HCT116 (cell line): ENCODE data around the gene KIAA0319L. TPM values are rescaled to one million over a fixed set of nuclear protein-coding genes. Genes with fewer than 3 reads are reported as not detected.

ENCODE experiments used
- ATAC-seq: fragments of 200-7000 bp; cut with Tn5 transposase; 2 replicates; pipeline ENCODE4 v1.9.1; 2020; ENCODE audit warnings: mild to moderate bottlenecking, moderate library complexity
- BruUV-seq: library from RNA; stranded (reverse); fragments of 400-500 nt; replicated peaks from 2 replicates; lab custom pipeline; 2021; lab: Mats Ljungman, UMichigan
- CTCF ChIA-PET: fragments of 300-600 bp; sonication (Branson Sonifier 250); formaldehyde crosslinking; loops from one replicate; lab custom pipeline; 2021; ENCODE audit warnings: antibody characterized with exemption; lab: Charles Lee
- POLR2A ChIA-PET: fragments of 300-600, 350-600 bp; sonication (Branson Sonifier 250); formaldehyde crosslinking; loops from one replicate; lab custom pipeline; 2021; ENCODE audit warnings: antibody characterized with exemption; lab: Charles Lee
- RAD21 ChIA-PET, 2 experiments: fragments of 300-600 bp; sonication (Branson Sonifier 250); formaldehyde crosslinking; loops; one replicate each; lab custom pipeline; 2023; ENCODE audit warnings: low total read pairs in 2 of 2; ENCODE audit not compliant: uncharacterized antibody in 2 of 2, unreplicated experiment in 2 of 2, low non-redundant PET in 1 of 2; lab: Charles Lee
- DNase-seq: peaks from one replicate; pipeline ENCODE4 v3.0.0-alpha.2; 2010; ENCODE audit warnings: low read depth, low spot score
- H2AFZ ChIP-seq: fragments of 200-600 bp; shearing (Covaris generic), sonication (generic); 2 replicates; pipeline ENCODE4 v1.6.1; 2017; ENCODE audit warnings: low read depth, mixed run types, mixed read lengths, antibody characterized with exemption, low read length; ENCODE audit not compliant: poor library complexity, severe bottlenecking
- H3K27ac ChIP-seq: 2 replicates; pipeline ENCODE4 v1.5.1; 2012; ENCODE audit warnings: low read depth, low read length
- H3K27me3 ChIP-seq: fragments of 200-600 bp; sonication (generic); 2 replicates; pipeline ENCODE4 v1.6.1; 2016; ENCODE audit warnings: mixed run types, low read length, mixed read lengths; ENCODE audit not compliant: insufficient read depth
- H3K36me3 ChIP-seq, 2 experiments: fragments of 200-500 bp in 1 of 2; fragments of 200-600 bp in 1 of 2; sonication (Bioruptor generic) in 1 of 2; sonication (generic) in 1 of 2; 2 replicates each; pipeline versions ENCODE4 v1.5.1 to v1.6.1; 2014 to 2016; ENCODE audit warnings: low read length in 2 of 2, inconsistent platforms in 1 of 2, mixed read lengths in 1 of 2, mixed run types in 1 of 2; ENCODE audit not compliant: insufficient read depth in 2 of 2, control insufficient read depth in 1 of 2
- H3K4me1 ChIP-seq, 2 experiments: fragments of 200-600 bp in 1 of 2; sonication (generic) in 1 of 2; 2 replicates each; pipeline versions ENCODE4 v1.5.1 to v1.6.1; 2012 to 2017; ENCODE audit warnings: low read length in 2 of 2, inconsistent platforms in 1 of 2, mild to moderate bottlenecking in 1 of 2, mixed read lengths in 1 of 2, mixed run types in 1 of 2, moderate library complexity in 1 of 2; ENCODE audit not compliant: insufficient read depth in 2 of 2, control insufficient read depth in 1 of 2
- H3K4me2 ChIP-seq: fragments of 200-600 bp; sonication (generic); 2 replicates; pipeline ENCODE4 v1.6.1; 2017; ENCODE audit warnings: mixed run types, low read length, mixed read lengths
- H3K4me3 ChIP-seq, 2 experiments: fragments of 200-600 bp in 1 of 2; sonication (generic) in 1 of 2; replicated peaks in 1 of 2; 2 replicates each; pipeline ENCODE4 v1.5.1; 2011 to 2016; ENCODE audit warnings: low read length in 2 of 2, control low read depth in 1 of 2, low read depth in 1 of 2, mild to moderate bottlenecking in 1 of 2, mixed read lengths in 1 of 2, mixed run types in 1 of 2
- H3K79me2 ChIP-seq: fragments of 200-600 bp; sonication (generic); 2 replicates; pipeline ENCODE4 v1.6.1; 2017; ENCODE audit warnings: mild to moderate bottlenecking, mixed run types, low read length, moderate library complexity, mixed read lengths; ENCODE audit not compliant: insufficient read depth
- H3K9ac ChIP-seq: fragments of 200-600 bp; sonication (generic); 2 replicates; pipeline ENCODE4 v1.6.1; 2016; ENCODE audit warnings: low read length, mixed read lengths
- H3K9me2 ChIP-seq: fragments of 200-600 bp; sonication (generic), shearing (Covaris generic); 2 replicates; pipeline ENCODE4 v1.6.1; 2017; ENCODE audit warnings: mixed run types, mild to moderate bottlenecking, moderate library complexity; ENCODE audit not compliant: insufficient read depth
- H3K9me3 ChIP-seq, 2 experiments: fragments of 200-500 bp in 1 of 2; fragments of 200-600 bp in 1 of 2; sonication (Bioruptor generic) in 1 of 2; sonication (generic) in 1 of 2; 2 replicates each; pipeline ENCODE4 v1.6.1; 2014 to 2017; ENCODE audit warnings: low read length in 2 of 2, mixed read lengths in 2 of 2, inconsistent platforms in 1 of 2, low read depth in 1 of 2, mild to moderate bottlenecking in 1 of 2, mixed run types in 1 of 2, moderate library complexity in 1 of 2; ENCODE audit not compliant: control insufficient read depth in 1 of 2, insufficient read depth in 1 of 2
- H4K20me1 ChIP-seq: fragments of 200-600 bp; sonication (generic), shearing (Covaris generic); 2 replicates; pipeline ENCODE4 v1.6.1; 2017; ENCODE audit warnings: mixed run types, mild to moderate bottlenecking, moderate library complexity; ENCODE audit not compliant: insufficient read depth
- CBX3 ChIP-seq: IDR thresholded peaks from 2 replicates; pipeline ENCODE4 v1.6.1; 2012; ENCODE audit warnings: low read depth
- EGR1 ChIP-seq: IDR thresholded peaks from 2 replicates; pipeline ENCODE4 v1.6.1; 2012; ENCODE audit warnings: low read depth
- ELF1 ChIP-seq: IDR thresholded peaks from 2 replicates; pipeline ENCODE4 v1.6.1; 2012; ENCODE audit warnings: low read depth, borderline replicate concordance
- EZH2 ChIP-seq: fragments of 200-600 bp; sonication (generic); IDR thresholded peaks from 2 replicates; pipeline ENCODE4 v1.6.1; 2017; ENCODE audit warnings: antibody characterized with exemption, mixed run types
- FOSL1 ChIP-seq: IDR thresholded peaks from 2 replicates; pipeline ENCODE4 v1.6.1; 2012; ENCODE audit warnings: low read depth
- JUND ChIP-seq: IDR thresholded peaks from 2 replicates; pipeline ENCODE4 v1.6.1; 2012
- POLR2A ChIP-seq: IDR thresholded peaks from 2 replicates; pipeline ENCODE4 v1.7.0; 2011; ENCODE audit warnings: borderline replicate concordance; ENCODE audit not compliant: insufficient read depth, insufficient read length; ENCODE audit errors: extremely low read depth
- POLR2AphosphoS5 ChIP-seq: IDR thresholded peaks from 2 replicates; pipeline ENCODE4 v1.6.1; 2011; ENCODE audit warnings: mild to moderate bottlenecking, low read depth, low read length, moderate library complexity
- RAD21 ChIP-seq: IDR thresholded peaks from 2 replicates; pipeline ENCODE4 v1.6.1; 2012; ENCODE audit warnings: low read depth, mild to moderate bottlenecking
- SIN3A ChIP-seq: IDR thresholded peaks from 2 replicates; pipeline ENCODE4 v1.6.1; 2012; ENCODE audit warnings: low read depth
- SP1 ChIP-seq: IDR thresholded peaks from 2 replicates; pipeline ENCODE4 v1.6.1; 2012; ENCODE audit warnings: low read depth
- intact Hi-C: fragments of 100-400 bp; cut with micrococcal nuclease; formaldehyde crosslinking; loops from 2 replicates; pipeline ENCODE4 v1.10.0; 2022
- total RNA-seq: library from RNA; stranded (reverse); gene quantifications from one replicate; pipeline ENCODE4 v1.2.1, GENCODE V29; 2021; ENCODE audit not compliant: unreplicated experiment
- TF ChIP-seq, protein P1 (sequence below): IDR thresholded peaks from 2 replicates; pipeline ENCODE4 v1.6.1; 2011; ENCODE audit warnings: mild to moderate bottlenecking, low read length, moderate library complexity; ENCODE audit not compliant: insufficient replicate concordance; ENCODE audit errors: extremely low read depth
- TF ChIP-seq, protein P2 (sequence below), 3 experiments: fragments of 200-600 bp in 1 of 3; sonication (generic) in 1 of 3; IDR thresholded peaks in 2 of 3; conservative IDR thresholded peaks in 1 of 3; 2 replicates each; pipeline ENCODE4 v1.5.1; 2012 to 2017; ENCODE audit warnings: low read depth in 2 of 3, low read length in 2 of 3, antibody characterized with exemption in 1 of 3, borderline replicate concordance in 1 of 3, control low read depth in 1 of 3, mild to moderate bottlenecking in 1 of 3, mixed read lengths in 1 of 3, mixed run types in 1 of 3, moderate library complexity in 1 of 3; ENCODE audit not compliant: insufficient read depth in 1 of 3

KIAA0319L gene
- total RNA-seq, 1 experiment from 2014 or later, result 35.6 TPM

DNA sequence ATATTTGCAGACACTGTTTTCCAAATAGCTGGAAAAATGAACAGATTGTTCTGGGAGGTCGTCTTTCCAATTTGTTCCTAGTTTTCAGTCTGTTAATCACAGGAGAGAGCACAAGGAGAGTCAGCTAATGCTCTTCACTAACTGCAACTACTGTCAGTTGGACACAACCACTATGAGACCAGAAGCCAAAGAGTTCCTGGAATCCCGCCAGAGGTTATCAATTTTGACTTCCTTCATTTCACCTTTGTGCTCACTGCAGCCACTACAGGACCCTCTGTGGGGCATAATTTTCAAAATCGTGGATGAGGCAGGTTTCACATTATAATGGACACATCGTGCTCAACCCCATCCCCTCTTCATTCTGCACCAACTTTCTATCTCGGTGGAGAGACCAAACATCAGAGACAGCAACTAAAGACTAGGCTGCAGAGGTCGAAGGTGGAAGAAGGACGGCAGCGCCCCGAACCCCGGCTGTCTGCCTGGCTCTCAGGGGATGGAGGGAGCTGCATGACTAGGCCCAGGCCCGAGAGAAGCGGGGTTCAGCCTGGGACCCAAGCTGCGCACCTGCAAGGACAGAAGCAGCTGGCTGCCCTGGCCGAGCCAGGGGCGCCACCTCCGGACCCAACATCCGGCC lies 602 bp downstream of the KIAA0319L start:
- no peak for DNase-seq

More for the DNA sequence above, 602 bp downstream of the KIAA0319L start:
- intact Hi-C loops, result loop anchor here (2.0 kb wide), 1 partner anchor 364 kb away; the partner anchor contains the start of gene SFPQ
- Histone ChIP-seq H3K27ac (peak overlapping the region; percentile 84), H3K9me3 (no peaks in the 10 kb centered on the region), H3K27me3 (no peaks in the 10 kb centered on the region), H3K4me3 (peak overlapping the region; percentile 78 to 89), H3K36me3 (peaks cover 7 to 9% of the 10 kb centered on the region in 2 experiments), H3K9me2 (no peaks in the 10 kb centered on the region), H3K4me2 (peak overlapping the region; percentile 85), H3K79me2 (peaks cover 37% of the 10 kb centered on the region), H3K9ac (peak overlapping the region; percentile 85), H3K4me1 (peaks cover 8 to 19% of the 10 kb centered on the region in 2 experiments; a peak in 3 of 4 replicates), H2AFZ (no peak overlapping the region), H4K20me1 (no peaks in the 10 kb centered on the region)
- ChIA-PET CTCF (interaction anchor here (1.5 to 1.7 kb wide), 3 partner anchors 106 to 212 kb away, joined by 4 to 6 read pairs (median 4); no protein-coding TSS in a partner anchor), POLR2A (interaction anchor here (0.6 to 1.7 kb wide), 5 partner anchors 8 to 159 kb away, joined by 3 to 6 read pairs (median 3); partner anchors contain the start of gene TFAP2E), RAD21 (interaction anchor here in 1 of 2 experiments (0.6 kb wide), 1 partner anchor 106 kb away, joined by 3 read pairs; no protein-coding TSS in a partner anchor)
- TSS peak; percentile 40 for BruUV-seq
- TF ChIP-seq EGR1, result no peak
- TF ChIP-seq POLR2AphosphoS5, result no peak
- no peak for TF ChIP-seq EZH2
- TF ChIP-seq FOSL1, result no peak
- no peak for TF ChIP-seq JUND
- TF ChIP-seq ELF1, result no peak
- TF ChIP-seq, protein P1, sequence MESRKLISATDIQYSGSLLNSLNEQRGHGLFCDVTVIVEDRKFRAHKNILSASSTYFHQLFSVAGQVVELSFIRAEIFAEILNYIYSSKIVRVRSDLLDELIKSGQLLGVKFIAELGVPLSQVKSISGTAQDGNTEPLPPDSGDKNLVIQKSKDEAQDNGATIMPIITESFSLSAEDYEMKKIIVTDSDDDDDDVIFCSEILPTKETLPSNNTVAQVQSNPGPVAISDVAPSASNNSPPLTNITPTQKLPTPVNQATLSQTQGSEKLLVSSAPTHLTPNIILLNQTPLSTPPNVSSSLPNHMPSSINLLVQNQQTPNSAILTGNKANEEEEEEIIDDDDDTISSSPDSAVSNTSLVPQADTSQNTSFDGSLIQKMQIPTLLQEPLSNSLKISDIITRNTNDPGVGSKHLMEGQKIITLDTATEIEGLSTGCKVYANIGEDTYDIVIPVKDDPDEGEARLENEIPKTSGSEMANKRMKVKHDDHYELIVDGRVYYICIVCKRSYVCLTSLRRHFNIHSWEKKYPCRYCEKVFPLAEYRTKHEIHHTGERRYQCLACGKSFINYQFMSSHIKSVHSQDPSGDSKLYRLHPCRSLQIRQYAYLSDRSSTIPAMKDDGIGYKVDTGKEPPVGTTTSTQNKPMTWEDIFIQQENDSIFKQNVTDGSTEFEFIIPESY, result no peak
- TF ChIP-seq SIN3A, result no peak
- TF ChIP-seq CBX3, result no peak
- no peak for TF ChIP-seq POLR2A
- no peak for TF ChIP-seq RAD21
- TF ChIP-seq, protein P2, sequence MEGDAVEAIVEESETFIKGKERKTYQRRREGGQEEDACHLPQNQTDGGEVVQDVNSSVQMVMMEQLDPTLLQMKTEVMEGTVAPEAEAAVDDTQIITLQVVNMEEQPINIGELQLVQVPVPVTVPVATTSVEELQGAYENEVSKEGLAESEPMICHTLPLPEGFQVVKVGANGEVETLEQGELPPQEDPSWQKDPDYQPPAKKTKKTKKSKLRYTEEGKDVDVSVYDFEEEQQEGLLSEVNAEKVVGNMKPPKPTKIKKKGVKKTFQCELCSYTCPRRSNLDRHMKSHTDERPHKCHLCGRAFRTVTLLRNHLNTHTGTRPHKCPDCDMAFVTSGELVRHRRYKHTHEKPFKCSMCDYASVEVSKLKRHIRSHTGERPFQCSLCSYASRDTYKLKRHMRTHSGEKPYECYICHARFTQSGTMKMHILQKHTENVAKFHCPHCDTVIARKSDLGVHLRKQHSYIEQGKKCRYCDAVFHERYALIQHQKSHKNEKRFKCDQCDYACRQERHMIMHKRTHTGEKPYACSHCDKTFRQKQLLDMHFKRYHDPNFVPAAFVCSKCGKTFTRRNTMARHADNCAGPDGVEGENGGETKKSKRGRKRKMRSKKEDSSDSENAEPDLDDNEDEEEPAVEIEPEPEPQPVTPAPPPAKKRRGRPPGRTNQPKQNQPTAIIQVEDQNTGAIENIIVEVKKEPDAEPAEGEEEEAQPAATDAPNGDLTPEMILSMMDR (IDR thresholded peaks at IDR 0.05 in 2 of 3, conservative IDR thresholded peaks at IDR 0.05 in 1 of 3; ENCODE audit: borderline replicate concordance in 1 of 3, insufficient read depth in 1 of 3, low read depth in 2 of 3, low read length in 2 of 3), result no peak
- TF ChIP-seq SP1, result no peak
- ATAC-seq, result no peak
